Stimulated activated CD4-positive, alpha-beta T cell treated with anti-CD3 and anti-CD28 coated beads, Interleukin-2, amount 100 ng/mL, for 24 hours (primary cell): ENCODE data around the gene GOLGA6D.
"Not testable (repeated sequence)": the region's sequence is repeated elsewhere in the genome, so short reads cannot be mapped to it uniquely, and the experiment has no call there.

Experiments used
- DNase-seq, 2 donors: peaks; one replicate each; pipeline ENCODE4 v3.0.0-alpha.2; 2020

The GOLGA6D gene

GRCh38 chr15:75335313-75335704 lies 52.7 kb downstream of the GOLGA6D start:
- no peak for DNase-seq

- DNase-seq, result peak; percentile 88 to 90
Measured at GRCh38 chr15:75335705-75336355, 53.2 kb downstream of the GOLGA6D start, which contains the start of gene COMMD4. COMMD4 (plus strand) TSS chr15:75336063; CDS start chr15:75336090, 27 bp downstream.

DNA sequence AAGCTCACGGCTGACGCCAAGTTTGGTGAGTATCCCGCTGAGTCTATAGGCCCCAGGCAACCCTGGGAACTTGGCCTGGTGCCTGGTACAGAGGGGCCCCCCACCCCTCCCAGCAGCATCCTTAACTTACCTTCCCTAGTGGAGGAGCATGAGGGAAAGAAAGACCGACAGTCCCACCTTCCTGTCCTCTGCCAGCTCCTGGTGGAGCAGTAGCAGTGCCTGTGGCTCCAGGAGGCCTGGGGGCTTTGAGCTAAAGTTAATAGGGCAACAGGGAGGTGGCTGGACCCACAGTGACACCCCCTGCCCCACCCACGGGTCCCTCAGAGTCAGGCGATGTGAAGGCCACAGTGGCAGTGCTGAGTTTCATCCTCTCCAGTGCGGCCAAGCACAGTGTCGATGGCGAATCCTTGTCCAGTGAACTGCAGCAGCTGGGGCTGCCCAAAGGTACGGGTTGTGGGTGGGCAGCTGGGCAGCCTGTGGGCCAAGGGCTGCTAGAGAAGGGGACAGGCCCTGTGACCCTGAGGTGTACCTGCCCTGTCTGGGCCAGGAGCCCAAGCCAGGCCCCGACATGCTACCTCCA lies 56.1 kb downstream of the GOLGA6D start:
- DNase-seq, result no peak

GRCh38 chr15:75339531-75340240 lies 57.1 kb downstream of the GOLGA6D start:
- no peak for DNase-seq

DNA sequence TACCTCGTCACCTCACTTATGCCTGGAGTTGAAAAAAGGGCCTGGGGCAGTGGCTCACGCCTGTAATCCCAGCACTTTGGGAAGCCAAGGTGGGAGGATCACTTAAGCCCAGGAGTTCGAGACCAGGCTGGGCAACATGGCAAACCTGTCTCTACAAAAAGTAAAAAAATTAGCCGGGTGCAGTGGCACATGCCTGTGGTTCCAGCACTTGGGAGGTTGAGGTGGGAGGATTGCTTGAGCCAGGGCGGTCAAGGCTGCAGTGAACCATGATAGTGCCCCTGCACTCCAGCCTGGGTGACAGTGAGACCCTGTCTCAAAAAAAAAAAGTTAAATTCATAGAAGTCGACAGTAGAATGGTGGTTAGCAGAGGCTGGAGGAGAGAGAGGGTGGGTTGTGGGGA lies 59.6 kb downstream of the GOLGA6D start:
- DNase-seq, result no peak

DNA sequence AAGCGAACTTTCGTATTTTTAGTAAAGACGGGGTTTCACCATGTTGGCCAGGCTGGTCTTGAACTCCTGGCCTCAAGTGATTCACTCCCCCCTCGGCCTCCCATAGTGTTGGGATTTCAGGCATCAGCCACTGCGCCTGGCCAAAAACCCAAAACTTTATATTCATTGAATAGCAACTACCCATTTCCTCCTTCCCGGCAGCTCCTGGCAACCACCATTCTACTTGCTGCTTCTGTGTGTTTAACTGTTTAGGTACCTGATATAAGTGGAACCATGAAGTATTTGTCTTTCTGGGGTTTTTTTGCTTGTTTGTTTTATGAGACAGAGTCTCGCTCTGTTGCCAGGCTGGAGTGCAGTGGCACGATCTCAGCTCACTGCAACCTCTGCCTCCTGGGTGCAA lies 61.3 kb downstream of the GOLGA6D start:
- DNase-seq, result not testable (repeated sequence)
